Eye (tissue), 1 donor: ENCODE measurements around the gene GMPPB.

ENCODE experiments used
- DNase-seq: peaks from one replicate; pipeline ENCODE4 v3.0.0-alpha.2; 2015

The GMPPB gene

DNA sequence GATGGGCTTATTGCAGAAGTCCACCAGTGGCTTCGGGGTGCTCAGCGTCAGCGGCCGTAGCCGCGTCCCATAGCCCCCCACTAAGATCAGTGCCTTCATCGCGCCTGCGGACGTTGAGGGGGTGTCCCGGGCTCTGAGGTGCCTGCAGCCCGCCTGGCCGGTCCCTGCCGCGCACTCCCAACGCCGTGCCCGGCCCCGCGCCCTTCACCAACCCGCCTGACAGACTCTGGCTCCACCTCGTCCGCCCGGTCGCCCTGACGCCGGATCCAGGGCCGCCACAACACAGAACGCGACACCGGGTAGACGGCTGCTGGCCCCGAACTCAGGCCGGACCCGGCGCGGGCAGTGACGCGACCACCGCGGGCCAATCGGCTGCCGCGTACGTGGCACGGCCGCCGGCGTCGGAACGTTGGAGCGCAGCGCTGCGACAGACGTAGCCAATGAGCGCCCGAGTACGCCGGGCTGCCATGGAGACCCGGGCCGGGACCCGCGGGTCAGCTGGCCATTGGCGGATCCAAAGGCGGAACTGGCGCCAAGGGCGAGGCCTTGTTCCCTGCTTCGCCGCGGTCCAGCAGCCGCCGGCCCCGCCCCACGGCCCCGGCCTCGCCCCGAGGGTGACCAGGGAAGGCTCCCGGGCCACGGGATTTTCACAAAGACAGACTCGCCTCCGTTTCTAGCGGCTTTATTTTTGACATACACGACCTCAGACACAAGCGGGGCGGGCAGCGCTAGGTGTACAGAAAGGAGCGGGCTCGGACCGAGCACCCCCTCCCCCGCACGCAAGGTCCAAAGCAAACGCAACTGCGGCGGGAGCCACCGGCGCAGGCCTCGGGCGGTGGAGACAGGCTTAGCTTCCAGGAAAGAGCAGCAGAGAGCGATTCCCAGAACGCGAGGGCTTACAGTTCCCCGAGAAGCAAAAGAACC is at the start of gene GMPPB:
Gene GMPPB, minus strand, starts transcription at position 324 of the 924 bp plus-strand sequence. Its CDS starts 225 bp downstream, at position 99.
- peak; percentile 97 for DNase-seq

DNA sequence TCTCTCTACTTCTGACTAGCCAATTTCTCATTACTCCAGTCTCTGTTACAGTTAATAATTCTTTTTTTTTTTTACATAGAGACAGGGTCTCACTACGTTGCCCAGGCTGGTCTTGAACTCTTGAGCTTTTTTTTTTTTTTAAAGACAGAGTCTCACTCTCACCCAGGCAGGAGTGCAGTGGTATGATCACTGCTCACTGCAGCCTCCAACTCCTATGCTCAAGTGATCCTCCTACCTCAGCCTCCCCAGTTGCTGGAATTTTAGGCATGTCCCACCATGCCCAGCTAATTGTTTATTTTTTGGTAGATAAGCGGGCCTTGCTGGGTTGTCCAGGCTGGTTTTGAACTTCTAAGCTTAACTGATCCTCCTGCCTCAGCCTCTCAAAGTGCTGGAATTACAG is 49.0 kb upstream of the GMPPB start:
- no peak for DNase-seq

GRCh38 chr3:49771340-49771938 is 47.7 kb upstream of the GMPPB start:
- no peak for DNase-seq

DNA sequence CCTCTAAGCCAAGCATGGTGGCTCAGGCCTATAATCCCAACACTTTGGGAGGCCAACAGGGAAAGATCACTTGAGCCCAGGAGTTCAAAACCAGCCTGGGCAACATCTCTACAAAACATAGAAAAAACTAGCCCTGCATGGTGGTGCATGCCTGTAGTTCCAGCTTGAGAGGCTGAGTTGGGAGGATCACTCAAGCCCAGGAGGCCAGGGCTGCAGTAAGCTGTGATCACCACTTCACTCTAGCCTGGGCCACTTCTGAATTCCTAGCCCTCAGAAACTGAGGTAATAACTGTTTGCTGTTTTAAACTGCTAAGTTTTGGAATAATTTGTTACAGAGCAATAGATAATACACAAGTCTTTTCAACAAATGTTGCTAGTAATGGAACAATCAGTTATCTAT is 46.2 kb upstream of the GMPPB start:
- DNase-seq, result no peak

DNA sequence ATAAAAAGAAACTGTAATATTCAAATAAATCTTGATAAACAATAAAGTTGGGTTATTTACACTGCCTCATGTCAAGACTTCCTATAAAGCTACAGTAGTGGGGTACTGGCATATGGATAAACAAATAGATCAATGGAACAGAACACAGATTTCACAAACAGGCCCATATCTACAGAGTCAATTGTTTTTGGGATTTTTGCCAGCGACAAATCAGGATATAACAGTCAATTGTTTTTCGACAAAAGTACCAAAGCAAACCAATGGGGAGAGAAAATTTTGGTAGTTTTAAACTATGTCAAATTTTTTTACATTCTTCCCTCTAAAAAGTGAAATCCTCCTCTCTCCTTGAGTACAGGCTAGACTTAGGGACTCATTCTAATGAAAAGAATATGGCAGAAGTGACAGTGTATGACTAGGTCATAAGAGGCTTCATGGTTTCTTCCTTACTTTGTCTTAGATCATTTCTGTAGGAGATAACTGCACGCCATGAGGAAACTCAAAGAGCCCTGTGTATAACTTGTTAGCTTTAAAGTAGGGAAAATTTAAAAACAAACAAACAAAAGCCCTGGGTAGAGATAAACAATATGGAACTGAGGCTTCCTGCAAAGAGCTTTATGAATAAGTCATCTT is 45.6 kb upstream of the GMPPB start:
- no peak for DNase-seq

GRCh38 chr3:49763981-49764380 is 40.2 kb upstream of the GMPPB start:
- no peak for DNase-seq

DNA sequence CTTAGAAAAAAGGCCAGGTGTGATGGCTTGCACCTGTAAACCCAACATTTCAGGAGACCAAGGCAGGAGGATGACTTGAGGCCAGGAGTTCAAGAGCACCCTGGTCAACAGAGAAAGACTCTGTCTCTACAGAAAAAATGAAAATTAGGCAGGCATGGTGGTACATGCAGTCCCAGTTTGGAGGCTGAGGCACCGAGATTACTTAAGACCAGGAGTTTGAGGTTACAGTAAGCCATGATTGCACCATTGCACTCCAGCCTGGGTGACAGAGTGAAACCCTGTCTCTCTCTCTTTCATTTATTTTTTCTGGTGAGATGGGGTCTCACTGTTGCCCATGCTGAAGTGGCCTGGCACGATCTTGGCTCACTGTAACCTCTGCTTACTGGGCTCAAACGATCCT is 37.9 kb upstream of the GMPPB start:
- DNase-seq, result no peak

DNA sequence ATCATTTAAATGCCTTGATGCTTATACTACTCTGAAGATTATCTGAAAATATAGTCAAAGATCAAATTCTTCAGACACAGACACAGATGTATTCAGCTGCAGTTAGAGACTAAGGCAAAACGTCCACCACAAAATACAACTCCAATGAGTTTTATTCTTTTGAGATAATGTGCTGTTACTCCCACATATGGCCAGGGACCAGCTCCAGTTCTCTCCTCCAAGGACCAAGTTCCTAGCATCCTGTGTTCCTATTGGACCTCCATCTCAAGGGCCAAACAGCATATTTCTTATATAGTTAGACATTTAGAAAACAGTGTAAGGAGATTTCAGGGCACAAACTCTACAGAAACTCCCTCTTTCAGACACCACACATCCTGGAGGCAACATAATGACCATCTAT is 35.5 kb upstream of the GMPPB start:
- no peak for DNase-seq

DNA sequence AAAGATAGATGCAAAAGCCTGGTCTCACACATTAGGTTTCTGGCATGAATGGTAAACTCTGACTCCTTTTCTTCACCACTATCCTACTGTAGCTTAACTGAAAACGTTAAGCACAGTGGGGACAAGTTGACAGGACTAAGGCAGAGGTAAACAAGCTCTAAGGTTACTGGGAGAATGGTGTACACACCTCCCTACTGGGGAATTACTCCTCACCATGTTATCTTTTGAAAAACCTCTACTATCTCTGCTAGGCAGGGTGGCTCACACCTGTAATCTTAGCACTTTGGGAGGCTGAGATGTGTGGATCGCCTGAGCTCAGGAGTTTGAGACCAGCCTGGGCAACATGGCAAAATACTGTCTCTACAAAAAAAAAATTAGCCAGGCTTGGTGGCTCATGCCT is 33.4 kb upstream of the GMPPB start:
- no peak for DNase-seq

DNA sequence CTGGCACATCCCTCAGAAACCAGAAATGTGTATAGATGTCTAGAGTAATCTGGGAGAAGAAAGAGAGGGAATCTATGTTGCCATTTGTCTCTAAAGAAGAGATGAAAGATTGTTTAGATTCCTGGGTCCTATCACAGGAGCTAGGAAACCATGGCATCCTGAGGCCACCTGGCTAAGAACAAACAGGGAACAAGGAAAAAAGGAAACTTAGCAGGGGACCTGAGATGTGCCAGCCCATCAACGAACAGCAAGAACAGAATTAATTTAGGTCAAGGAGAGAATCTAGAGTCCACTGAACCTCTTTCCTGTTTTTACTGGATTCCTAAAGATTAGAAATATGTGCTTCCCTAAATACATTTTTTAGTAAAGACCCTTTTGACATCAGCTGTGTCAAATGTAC is 32.3 kb upstream of the GMPPB start:
- no peak for DNase-seq

DNA sequence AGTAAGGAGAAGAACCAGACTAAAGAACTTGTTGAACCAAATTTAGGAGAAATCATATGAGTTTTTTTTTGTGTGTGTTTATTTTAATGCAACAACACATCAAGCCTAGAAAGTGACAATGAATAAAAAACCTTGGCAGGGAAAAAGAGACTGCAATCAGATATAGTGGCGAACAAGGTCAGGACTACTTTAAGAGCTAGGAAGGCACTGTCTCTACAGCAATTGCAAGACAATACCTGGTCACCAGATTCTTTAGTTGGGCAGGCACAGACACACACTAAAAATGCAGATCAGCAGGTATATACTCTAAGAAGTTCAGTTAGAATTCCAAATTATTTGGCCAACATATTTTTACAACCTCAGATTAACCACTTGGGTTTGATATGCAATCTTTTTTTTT is 30.8 kb upstream of the GMPPB start:
- no peak for DNase-seq

- DNase-seq, result no peak
These were observed 27.8 kb upstream of the GMPPB start for GRCh38 chr3:49751501-49751900.

- no peak for DNase-seq
These were observed 26.3 kb upstream of the GMPPB start for GRCh38 chr3:49750056-49750455.

GRCh38 chr3:49748874-49749273 is 25.1 kb upstream of the GMPPB start:
- peak; percentile 40 for DNase-seq

DNA sequence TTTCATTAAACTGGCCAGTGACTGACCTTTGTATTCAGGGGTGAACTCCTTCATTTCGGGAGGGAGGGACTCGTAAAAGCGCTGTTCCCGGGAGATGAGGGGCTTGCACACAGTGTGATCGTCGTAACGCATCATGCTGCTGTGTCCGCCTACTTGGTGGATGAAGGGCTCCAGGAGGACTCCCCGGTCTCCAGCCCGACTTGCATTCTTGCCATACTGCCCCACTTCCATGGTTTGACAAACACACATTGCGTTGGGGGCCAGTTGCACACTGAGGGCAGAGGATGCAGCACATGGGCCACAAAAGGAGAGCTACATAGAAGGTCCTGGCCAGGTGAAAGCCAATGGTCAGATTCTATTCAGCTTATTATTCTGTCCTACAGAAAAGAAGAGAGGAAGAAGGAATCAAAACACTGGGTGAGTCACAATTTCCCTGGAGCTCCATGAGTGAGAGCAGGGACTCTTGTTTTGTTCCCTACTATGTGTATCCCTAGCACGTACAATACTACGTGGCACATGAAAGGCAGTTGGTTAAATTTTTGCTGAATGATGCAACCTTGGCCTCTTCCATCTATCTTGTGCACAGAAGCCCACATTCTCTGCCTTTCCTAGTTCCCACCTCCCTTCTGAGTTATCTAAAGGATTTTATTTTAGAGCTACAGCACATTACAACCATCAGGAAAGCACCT is 24.2 kb upstream of the GMPPB start:
- DNase-seq, result no peak

DNA sequence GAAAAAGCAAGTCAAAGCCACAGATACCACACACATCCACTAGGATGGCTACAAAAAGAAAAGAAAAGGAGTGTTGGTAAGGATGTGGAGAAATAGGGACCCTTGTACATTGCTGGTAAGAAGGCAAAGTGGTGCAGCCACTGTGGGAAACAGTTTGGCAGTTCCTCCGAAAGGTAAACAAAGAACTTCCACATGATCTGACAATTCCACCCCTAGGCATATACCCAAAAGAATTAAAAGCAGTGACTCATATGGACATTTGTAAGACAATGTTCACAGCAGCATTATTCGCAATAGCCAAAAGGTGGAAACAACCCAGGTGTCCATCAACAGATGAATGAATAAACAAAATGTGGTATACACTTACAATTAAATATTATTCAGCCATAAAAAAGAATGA is 22.2 kb upstream of the GMPPB start:
- no peak for DNase-seq

DNA sequence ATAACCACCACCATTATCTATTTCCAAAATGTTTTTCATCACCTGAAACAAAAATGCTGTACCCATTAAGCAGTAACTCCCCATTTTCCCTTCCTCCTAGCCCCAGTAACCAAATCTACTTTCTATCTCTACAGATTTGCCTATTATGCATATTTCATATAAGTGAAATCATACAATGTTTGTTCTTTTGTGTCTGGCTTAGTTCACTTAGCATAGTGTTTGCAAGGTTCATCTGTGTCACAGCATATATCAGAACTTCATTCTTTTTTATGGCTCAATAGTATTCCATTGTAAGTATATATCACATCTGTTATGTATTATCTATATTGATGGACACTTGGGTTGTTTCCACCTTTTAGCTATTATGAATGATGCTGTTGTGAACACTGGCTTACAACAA is 16.7 kb upstream of the GMPPB start:
- no peak for DNase-seq

DNA sequence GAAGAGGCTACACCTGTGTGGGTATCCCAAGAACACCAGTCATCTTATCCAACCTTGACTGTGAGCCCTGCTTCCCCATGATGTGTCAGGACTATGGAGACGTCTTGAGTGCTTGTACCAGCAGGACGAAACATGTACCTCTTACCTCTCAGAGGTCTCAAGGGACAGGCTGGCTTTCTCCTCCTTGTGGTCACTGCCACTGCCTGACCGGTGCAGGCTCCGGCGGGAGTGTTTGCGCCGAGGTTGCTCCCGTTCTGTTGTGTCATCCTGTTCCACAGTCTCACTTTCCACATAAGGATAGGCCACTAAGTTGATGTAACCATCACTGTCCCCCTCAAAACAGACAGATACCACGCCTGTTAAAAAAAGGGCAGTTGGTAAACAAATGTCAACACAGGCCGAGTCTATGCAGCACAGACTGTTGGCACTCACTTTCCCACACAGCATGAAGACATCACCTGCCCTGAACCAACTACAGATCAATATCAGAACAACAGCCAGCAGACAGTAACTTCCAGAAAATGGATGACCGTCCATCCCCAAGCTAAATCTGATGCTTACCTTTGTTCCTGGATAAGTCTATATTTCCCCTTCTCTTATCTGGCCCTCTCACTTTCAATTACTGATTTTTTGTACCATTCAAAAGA is 14.4 kb upstream of the GMPPB start:
- no peak for DNase-seq

GRCh38 chr3:49734752-49735151 is 11.0 kb upstream of the GMPPB start:
- DNase-seq, result no peak

- DNase-seq, result no peak
These were observed 9.8 kb upstream of the GMPPB start for GRCh38 chr3:49733551-49733950.

GRCh38 chr3:49732597-49732996 is 8.8 kb upstream of the GMPPB start:
- DNase-seq, result no peak

DNA sequence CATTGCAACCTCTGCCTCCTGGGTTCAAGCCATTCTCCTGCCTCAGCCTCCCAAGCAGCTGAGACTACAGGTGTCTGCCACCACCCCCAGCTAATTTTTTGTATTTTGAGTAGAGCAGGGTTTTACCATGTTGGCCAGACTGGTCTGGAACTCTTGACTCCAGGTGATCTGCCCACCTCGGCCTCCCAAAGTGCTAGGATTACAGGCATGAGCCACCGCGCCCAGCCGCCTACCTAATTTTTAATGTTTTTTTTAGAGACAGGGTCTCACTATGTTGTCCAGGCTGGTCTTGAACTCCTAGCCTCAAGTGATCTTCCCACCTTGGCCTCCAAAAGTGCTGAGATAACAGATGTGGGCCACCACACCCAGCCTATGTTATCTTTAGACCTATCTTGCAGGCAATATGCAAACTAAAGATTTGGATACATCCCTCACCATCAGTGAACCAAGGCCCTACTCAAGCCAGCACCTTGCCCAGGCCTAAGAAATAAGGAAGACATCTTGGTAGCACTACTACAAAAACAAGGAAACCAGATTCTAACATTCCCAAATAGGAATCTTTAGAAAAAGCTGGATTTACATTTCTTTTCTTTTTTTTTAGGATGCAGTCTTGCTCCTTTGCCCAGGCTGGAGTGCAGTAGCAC is 6.3 kb upstream of the GMPPB start:
- DNase-seq, result no peak
